Hepatocyte (in vitro differentiated cells): ENCODE results near the gene ZNF3. TPM values are rescaled to one million over a fixed set of nuclear protein-coding genes. Genes with fewer than 3 reads are reported as not detected.

Experiments
- DNase-seq: peaks from one replicate; pipeline ENCODE4 v3.0.0-alpha.2; 2016; ENCODE audit warnings: low spot score
- H2AFZ ChIP-seq: fragments of 200-600 bp; sonication (generic); 2 replicates; pipeline ENCODE4 v1.6.0; 2016; ENCODE audit warnings: antibody characterized with exemption, mild to moderate bottlenecking
- H3K27ac ChIP-seq: fragments of 200-600 bp; sonication (generic); 2 replicates; pipeline ENCODE4 v1.5.1; 2016; ENCODE audit warnings: mild to moderate bottlenecking
- H3K27me3 ChIP-seq: fragments of 200-600 bp; sonication (generic); 2 replicates; pipeline ENCODE4 v1.6.1; 2016
- H3K36me3 ChIP-seq: fragments of 200-600 bp; sonication (generic); replicated peaks from 2 replicates; pipeline ENCODE4 v1.5.1; 2016; ENCODE audit warnings: low read depth; ENCODE audit not compliant: insufficient read depth
- H3K4me1 ChIP-seq: fragments of 200-600 bp; sonication (generic); 2 replicates; pipeline ENCODE4 v1.5.1; 2016; ENCODE audit warnings: mild to moderate bottlenecking, moderate library complexity; ENCODE audit not compliant: insufficient read depth
- H3K4me2 ChIP-seq: fragments of 200-600 bp; sonication (generic); 2 replicates; pipeline ENCODE4 v1.6.0; 2016
- H3K4me3 ChIP-seq: fragments of 200-600 bp; sonication (generic); 2 replicates; pipeline ENCODE4 v1.5.1; 2016; ENCODE audit warnings: mild to moderate bottlenecking
- H3K79me2 ChIP-seq: fragments of 200-600 bp; sonication (generic); 2 replicates; pipeline ENCODE4 v1.6.0; 2017; ENCODE audit warnings: mild to moderate bottlenecking
- H3K9me2 ChIP-seq: fragments of 200-600 bp; sonication (generic); replicated peaks from 2 replicates; pipeline ENCODE4 v1.6.0; 2017; ENCODE audit warnings: mild to moderate bottlenecking; ENCODE audit not compliant: insufficient read depth
- H3K9me3 ChIP-seq: fragments of 200-600 bp; sonication (generic); 2 replicates; pipeline ENCODE4 v1.5.1; 2016; ENCODE audit warnings: low read depth, mild to moderate bottlenecking
- H4K20me1 ChIP-seq: fragments of 200-600 bp; sonication (generic); 2 replicates; pipeline ENCODE4 v1.6.0; 2016; ENCODE audit warnings: mild to moderate bottlenecking; ENCODE audit not compliant: insufficient read depth, poor library complexity, severe bottlenecking
- EZH2 ChIP-seq: fragments of 200-600 bp; sonication (generic); IDR thresholded peaks from 2 replicates; pipeline ENCODE4 v1.6.1; 2016; ENCODE audit warnings: antibody characterized with exemption, mild to moderate bottlenecking, borderline replicate concordance
- EZH2phosphoT487 ChIP-seq: fragments of 200-600 bp; sonication (generic); IDR thresholded peaks from one replicate; pipeline ENCODE4 v1.6.1; 2018; ENCODE audit warnings: antibody characterized with exemption, mild to moderate bottlenecking, low read depth, moderate library complexity; ENCODE audit not compliant: unreplicated experiment, severe bottlenecking
- WGBS: methylation state at CpG from one replicate; pipeline ENCODE4 v1.1.6; 2016; ENCODE audit warnings: low lambda C conversion rate; ENCODE audit errors: missing lambda C conversion rate; 5-methylcytosine and 5-hydroxymethylcytosine counted together
- polyA plus RNA-seq: library from polyadenylated mRNA; unstranded; fragments of >200 nt; fragmentation: Nextera tagmentation; extraction: Ambion mirVana; gene quantifications from 2 replicates; pipeline ENCODE4 v1.2.1, GENCODE V29; 2016
- total RNA-seq: library from RNA; depleted of rRNA; stranded (reverse); fragments of >200 nt; gene quantifications from 2 replicates; pipeline ENCODE4 v1.2.3, GENCODE V29; 2014
- TF ChIP-seq, protein P1 (sequence below): fragments of 200-600 bp; sonication (generic); IDR thresholded peaks from 2 replicates; pipeline ENCODE4 v1.5.1; 2016; ENCODE audit warnings: antibody characterized with exemption, mild to moderate bottlenecking; ENCODE audit not compliant: poor library complexity

The ZNF3 gene
- total and polyA plus RNA-seq, 2 experiments from 2014 or later = 20.7 to 35.6 TPM

- Histone ChIP-seq H2AFZ (no peak overlapping the region), H3K9me2 (no peaks in the 10 kb centered on the region), H3K4me3 (no peak overlapping the region), H3K27me3 (no peaks in the 10 kb centered on the region), H3K79me2 (peaks cover 4% of the 10 kb centered on the region), H3K9me3 (peaks cover 10% of the 10 kb centered on the region), H3K27ac (peak overlapping the region; percentile 56), H4K20me1 (no peaks in the 10 kb centered on the region), H3K4me2 (no peak overlapping the region), H3K4me1 (no peaks in the 10 kb centered on the region), H3K36me3 (peaks cover 2% of the 10 kb centered on the region)
- TF ChIP-seq EZH2phosphoT487 (no peak), EZH2 (no peak)
- DNase-seq = peak; percentile 60
- 51% methylated on average over 8 of the region's 8 CpGs for WGBS
Observed at GRCh38 chr7:100065452-100066186, 15.9 kb downstream of the ZNF3 start.

DNA sequence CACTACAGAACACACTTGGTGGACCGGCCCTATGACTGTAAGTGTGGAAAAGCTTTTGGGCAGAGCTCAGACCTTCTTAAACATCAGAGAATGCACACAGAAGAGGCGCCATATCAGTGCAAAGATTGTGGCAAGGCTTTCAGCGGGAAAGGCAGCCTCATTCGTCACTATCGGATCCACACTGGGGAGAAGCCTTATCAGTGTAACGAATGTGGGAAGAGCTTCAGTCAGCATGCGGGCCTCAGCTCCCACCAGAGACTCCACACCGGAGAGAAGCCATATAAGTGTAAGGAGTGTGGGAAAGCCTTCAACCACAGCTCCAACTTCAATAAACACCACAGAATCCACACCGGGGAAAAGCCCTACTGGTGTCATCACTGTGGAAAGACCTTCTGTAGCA, 17.4 kb downstream of the ZNF3 start:
- Histone ChIP-seq H3K27ac (no peak overlapping the region), H3K9me2 (no peaks in the 10 kb centered on the region), H3K27me3 (no peaks in the 10 kb centered on the region), H3K4me1 (no peaks in the 10 kb centered on the region), H4K20me1 (no peaks in the 10 kb centered on the region), H3K79me2 (no peaks in the 10 kb centered on the region), H3K36me3 (no peaks in the 10 kb centered on the region), H3K4me2 (no peak overlapping the region), H2AFZ (no peak overlapping the region), H3K4me3 (no peak overlapping the region), H3K9me3 (no peaks in the 10 kb centered on the region)
- WGBS = 92% methylated on average over 9 of the region's 9 CpGs
- TF ChIP-seq, protein P1, sequence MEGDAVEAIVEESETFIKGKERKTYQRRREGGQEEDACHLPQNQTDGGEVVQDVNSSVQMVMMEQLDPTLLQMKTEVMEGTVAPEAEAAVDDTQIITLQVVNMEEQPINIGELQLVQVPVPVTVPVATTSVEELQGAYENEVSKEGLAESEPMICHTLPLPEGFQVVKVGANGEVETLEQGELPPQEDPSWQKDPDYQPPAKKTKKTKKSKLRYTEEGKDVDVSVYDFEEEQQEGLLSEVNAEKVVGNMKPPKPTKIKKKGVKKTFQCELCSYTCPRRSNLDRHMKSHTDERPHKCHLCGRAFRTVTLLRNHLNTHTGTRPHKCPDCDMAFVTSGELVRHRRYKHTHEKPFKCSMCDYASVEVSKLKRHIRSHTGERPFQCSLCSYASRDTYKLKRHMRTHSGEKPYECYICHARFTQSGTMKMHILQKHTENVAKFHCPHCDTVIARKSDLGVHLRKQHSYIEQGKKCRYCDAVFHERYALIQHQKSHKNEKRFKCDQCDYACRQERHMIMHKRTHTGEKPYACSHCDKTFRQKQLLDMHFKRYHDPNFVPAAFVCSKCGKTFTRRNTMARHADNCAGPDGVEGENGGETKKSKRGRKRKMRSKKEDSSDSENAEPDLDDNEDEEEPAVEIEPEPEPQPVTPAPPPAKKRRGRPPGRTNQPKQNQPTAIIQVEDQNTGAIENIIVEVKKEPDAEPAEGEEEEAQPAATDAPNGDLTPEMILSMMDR = no peak
- TF ChIP-seq EZH2phosphoT487 (no peak), EZH2 (no peak)
- no peak for DNase-seq

DNA sequence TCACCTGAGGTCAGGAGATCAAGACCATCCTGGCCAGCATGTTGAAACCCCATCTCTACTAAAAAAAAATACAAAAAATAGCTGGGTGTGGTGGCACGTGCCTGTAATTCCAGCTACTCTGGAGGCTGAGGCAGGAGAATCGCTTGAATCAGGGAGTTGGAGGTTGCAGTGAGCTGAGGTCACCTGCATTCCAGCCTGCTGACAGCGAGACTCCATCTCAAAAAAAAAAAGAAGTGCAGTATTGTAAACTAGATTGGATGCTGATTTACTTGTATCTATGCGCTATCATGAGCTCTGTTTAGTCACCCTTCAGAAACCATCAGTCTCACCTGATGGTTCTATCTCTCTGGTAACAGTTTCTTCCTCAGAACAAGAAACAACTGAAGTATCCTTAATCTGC, 18.1 kb downstream of the ZNF3 start:
- no peaks in the 10 kb centered on the region for H3K4me1 ChIP-seq
- no peak overlapping the region for H3K4me2 ChIP-seq
- H4K20me1 ChIP-seq = no peaks in the 10 kb centered on the region
- DNase-seq = no peak
- no peaks in the 10 kb centered on the region for H3K9me2 ChIP-seq
- TF ChIP-seq EZH2phosphoT487 = no peak
- TF ChIP-seq EZH2 = no peak
- TF ChIP-seq, protein P1 = no peak
- no peak overlapping the region for H3K27ac ChIP-seq
- 96% methylated on average over 4 of the region's 4 CpGs for WGBS
- no peak overlapping the region for H3K4me3 ChIP-seq
- no peaks in the 10 kb centered on the region for H3K9me3 ChIP-seq
- H2AFZ ChIP-seq = no peak overlapping the region
- H3K27me3 ChIP-seq = no peaks in the 10 kb centered on the region
- H3K79me2 ChIP-seq = no peaks in the 10 kb centered on the region
- no peaks in the 10 kb centered on the region for H3K36me3 ChIP-seq

DNA sequence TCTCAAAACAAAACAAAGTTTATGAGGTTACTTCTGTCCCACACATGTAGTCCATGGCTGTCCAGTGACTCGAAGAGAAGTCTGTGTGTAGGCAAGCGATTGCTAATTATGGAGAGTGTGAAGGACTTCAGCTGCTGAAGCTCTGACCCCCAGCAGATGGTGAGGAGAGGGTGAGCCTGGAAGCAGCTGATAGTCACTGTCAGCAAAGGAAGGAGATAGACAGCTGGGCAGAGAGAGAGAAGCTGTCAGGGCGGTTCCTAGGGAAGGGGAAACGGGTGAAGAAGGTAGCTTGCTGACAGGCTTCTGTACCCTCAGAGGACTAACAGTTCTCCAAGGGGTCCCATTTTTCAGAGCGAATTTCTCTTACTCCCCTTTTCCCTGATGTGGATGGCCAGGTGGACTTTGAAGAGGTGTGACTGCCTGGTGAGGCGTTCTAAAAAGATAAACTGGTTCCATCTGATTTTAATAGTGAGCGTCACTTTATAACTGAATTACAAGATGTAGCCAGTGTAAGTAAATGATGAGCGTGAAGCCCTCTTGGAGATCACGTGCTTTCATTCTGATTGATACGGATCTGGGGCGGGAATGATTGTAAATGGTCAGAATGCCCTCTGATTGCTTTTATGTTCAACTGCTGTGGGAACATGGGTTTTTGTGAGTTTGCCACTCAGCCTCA, 19.9 kb downstream of the ZNF3 start:
- Histone ChIP-seq H3K27ac (no peak overlapping the region), H3K4me1 (no peaks in the 10 kb centered on the region), H4K20me1 (no peaks in the 10 kb centered on the region), H3K36me3 (no peaks in the 10 kb centered on the region), H3K9me3 (no peaks in the 10 kb centered on the region), H2AFZ (no peak overlapping the region), H3K4me2 (no peak overlapping the region), H3K9me2 (no peaks in the 10 kb centered on the region), H3K27me3 (no peaks in the 10 kb centered on the region), H3K4me3 (no peak overlapping the region), H3K79me2 (no peaks in the 10 kb centered on the region)
- DNase-seq = no peak
- 97% methylated on average over 11 of the region's 11 CpGs for WGBS
- TF ChIP-seq EZH2phosphoT487 = no peak
- TF ChIP-seq, protein P1 = no peak
- no peak for TF ChIP-seq EZH2
